GM23338 (cell line): ENCODE data around the gene ARHGAP42. TPM values are rescaled to one million over a fixed set of nuclear protein-coding genes. Genes with fewer than 3 reads are reported as not detected.

Source experiments
- ATAC-seq: fragments of 200-7000 bp; cut with Tn5 transposase; 3 replicates; pipeline ENCODE4 v1.9.1; 2020
- DNase-seq: peaks from one replicate; pipeline ENCODE4 v3.0.0-alpha.2; 2015; ENCODE audit warnings: low spot score
- H2AFZ ChIP-seq: fragments of 200-600 bp; sonication (generic); 2 replicates; pipeline ENCODE4 v1.8.0; 2016; ENCODE audit warnings: antibody characterized with exemption, mild to moderate bottlenecking, moderate library complexity
- H3F3A ChIP-seq: fragments of 200-600 bp; sonication (generic); replicated peaks from 2 replicates; pipeline ENCODE4 v1.8.0; 2017; ENCODE audit warnings: antibody characterized with exemption, mixed run types, low read depth
- H3K27ac ChIP-seq: fragments of 200-600 bp; sonication (generic); 2 replicates; pipeline ENCODE4 v1.6.1; 2016; ENCODE audit warnings: low read depth
- H3K27me3 ChIP-seq: fragments of 200-600 bp; sonication (generic); 2 replicates; pipeline ENCODE4 v1.8.0; 2016; ENCODE audit warnings: mild to moderate bottlenecking, mixed run types, moderate library complexity; ENCODE audit not compliant: insufficient read depth
- H3K36me3 ChIP-seq: fragments of 200-600 bp; sonication (generic); 2 replicates; pipeline ENCODE4 v1.8.0; 2016; ENCODE audit warnings: mild to moderate bottlenecking; ENCODE audit not compliant: insufficient read depth
- H3K4me1 ChIP-seq: fragments of 200-600 bp; sonication (generic); 2 replicates; pipeline ENCODE4 v1.8.0; 2016; ENCODE audit warnings: mild to moderate bottlenecking, moderate library complexity; ENCODE audit not compliant: insufficient read depth
- H3K4me2 ChIP-seq: fragments of 200-600 bp; sonication (generic); 2 replicates; pipeline ENCODE4 v1.7.1; 2017; ENCODE audit warnings: mixed run types
- H3K4me3 ChIP-seq: fragments of 200-600 bp; sonication (generic); 2 replicates; pipeline ENCODE4 v1.6.1; 2016; ENCODE audit warnings: mixed run types
- H3K79me2 ChIP-seq: fragments of 200-600 bp; sonication (generic); replicated peaks from 2 replicates; pipeline ENCODE4 v1.8.0; 2017; ENCODE audit warnings: mild to moderate bottlenecking; ENCODE audit not compliant: insufficient read depth
- H3K9me2 ChIP-seq: fragments of 200-600 bp; sonication (generic); 2 replicates; pipeline ENCODE4 v1.8.0; 2017; ENCODE audit not compliant: insufficient read depth
- H4K20me1 ChIP-seq: fragments of 200-600 bp; sonication (generic); replicated peaks from 2 replicates; pipeline ENCODE4 v1.8.0; 2017; ENCODE audit warnings: mild to moderate bottlenecking; ENCODE audit not compliant: insufficient read depth
- H3K27ac Mint-ChIP-seq: 2 replicates; pipeline ENCODE4 v1.8.0; 2020; ENCODE audit warnings: inconsistent platforms, mild to moderate bottlenecking, moderate library complexity, mixed read lengths
- H3K27me3 Mint-ChIP-seq: 3 replicates; pipeline ENCODE4 v1.8.0; 2022; ENCODE audit warnings: low read depth, mild to moderate bottlenecking, moderate library complexity, mixed read lengths, inconsistent platforms; ENCODE audit not compliant: insufficient read depth, poor library complexity
- H3K36me3 Mint-ChIP-seq: 3 replicates; pipeline ENCODE4 v1.8.0; 2021; ENCODE audit warnings: low read depth, mild to moderate bottlenecking, inconsistent platforms, moderate library complexity, mixed read lengths
- H3K4me1 Mint-ChIP-seq: 3 replicates; pipeline ENCODE4 v1.8.0; 2020; ENCODE audit warnings: mild to moderate bottlenecking, inconsistent platforms, mixed read lengths
- H3K4me3 Mint-ChIP-seq: 3 replicates; pipeline ENCODE4 v1.8.0; 2021; ENCODE audit warnings: moderate library complexity, mild to moderate bottlenecking, inconsistent platforms, mixed read lengths
- H3K9me3 Mint-ChIP-seq: 3 replicates; pipeline ENCODE4 v1.8.0; 2020; ENCODE audit warnings: moderate library complexity, mild to moderate bottlenecking, inconsistent platforms, mixed read lengths
- CREB1 ChIP-seq: fragments of 250-450 bp; sonication (Bioruptor Pico); IDR thresholded peaks from 2 replicates; pipeline ENCODE4 v1.5.0; 2020; ENCODE audit warnings: low read depth, mild to moderate bottlenecking, moderate library complexity
- EZH2 ChIP-seq: fragments of 200-600 bp; sonication (generic); IDR thresholded peaks from one replicate; pipeline ENCODE4 v1.8.0; 2017; ENCODE audit warnings: antibody characterized with exemption, mild to moderate bottlenecking, low read depth; ENCODE audit not compliant: unreplicated experiment
- JUNB ChIP-seq: IDR thresholded peaks from one replicate; pipeline ENCODE4 v1.6.1; 2016; ENCODE audit warnings: antibody characterized with exemption; ENCODE audit not compliant: unreplicated experiment
- POLR2AphosphoS5 ChIP-seq: IDR thresholded peaks from 2 replicates; pipeline ENCODE4 v1.6.1; 2016; ENCODE audit warnings: antibody characterized with exemption, low read depth
- STAT1 ChIP-seq: IDR thresholded peaks from one replicate; pipeline ENCODE4 v1.6.1; 2016; ENCODE audit warnings: antibody characterized with exemption; ENCODE audit not compliant: unreplicated experiment
- ZNF114 ChIP-seq: fragments of 250-450 bp; sonication (Bioruptor Pico); IDR thresholded peaks from 2 replicates; pipeline ENCODE4 v1.5.0; 2020; ENCODE audit warnings: mild to moderate bottlenecking, moderate library complexity
- ZNF331 ChIP-seq: fragments of 250-450 bp; sonication (Bioruptor Pico); IDR thresholded peaks from 2 replicates; pipeline ENCODE4 v1.5.0; 2020; ENCODE audit warnings: low read depth, mild to moderate bottlenecking, moderate library complexity
- polyA plus RNA-seq: library from polyadenylated mRNA; unstranded; fragments of >200 nt; fragmentation: Nextera tagmentation; extraction: Ambion mirVana; gene quantifications from 2 replicates; pipeline ENCODE4 v1.2.1, GENCODE V29; 2016
- total RNA-seq: library from RNA; depleted of rRNA; stranded (reverse); fragments of >200 nt; shearing (Covaris generic); gene quantifications from 2 replicates; pipeline ENCODE4 v1.2.3, GENCODE V29; 2014
- TF ChIP-seq, protein P1 (sequence below), 2 experiments: fragments of 200-600 bp in 1 of 2; sonication (generic) in 1 of 2; conservative IDR thresholded peaks; 2 replicates each; pipeline versions ENCODE4 v1.5.1 to v1.6.1; 2016 to 2017; ENCODE audit warnings: antibody characterized with exemption in 2 of 2, low read depth in 2 of 2, mild to moderate bottlenecking in 2 of 2, moderate library complexity in 1 of 2
- TF ChIP-seq, protein P2 (sequence below): IDR thresholded peaks from 2 replicates; pipeline ENCODE4 v1.6.1; 2016; ENCODE audit warnings: antibody characterized with exemption
- TF ChIP-seq, protein P3 (sequence below): IDR thresholded peaks from one replicate; pipeline ENCODE4 v1.6.1; 2018; ENCODE audit warnings: antibody characterized with exemption; ENCODE audit not compliant: unreplicated experiment

Gene ARHGAP42
- total and polyA plus RNA-seq, 2 experiments from 2014 or later = 23.7 to 35.7 TPM

DNA sequence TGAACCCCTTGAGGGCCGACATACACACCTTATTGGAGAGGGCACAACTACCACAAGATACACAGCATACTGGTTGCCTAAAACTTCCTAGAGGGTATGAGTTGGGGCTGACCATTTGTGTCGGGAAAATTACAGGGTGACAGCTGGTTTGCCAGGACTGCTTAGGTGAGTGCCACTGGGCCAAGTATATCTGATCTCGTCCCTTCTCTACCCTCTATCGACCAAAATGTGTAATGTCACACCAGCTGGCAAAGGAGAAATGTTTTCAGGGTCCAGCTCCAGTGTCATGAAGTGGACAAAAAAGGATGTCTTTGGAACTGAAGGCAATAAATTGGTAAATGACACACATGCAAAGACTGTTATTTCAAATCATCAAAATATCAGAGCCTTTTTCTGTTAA, 316.4 kb downstream of the ARHGAP42 start:
- DNase-seq (peak; percentile 38), ATAC-seq (peak; percentile 68)
- no peaks in the 10 kb centered on the region for H3K27me3 Mint-ChIP-seq
- Histone ChIP-seq H3K27ac (no peak overlapping the region), H4K20me1 (no peaks in the 10 kb centered on the region), H3K9me2 (0 out of 2 replicates have a peak, but pooled peaks cover 3% of the 10 kb centered on the region), H2AFZ (no peak overlapping the region), H3K4me2 (no peak overlapping the region), H3K36me3 (no peaks in the 10 kb centered on the region), H3K79me2 (no peaks in the 10 kb centered on the region), H3K27me3 (no peaks in the 10 kb centered on the region), H3K4me3 (no peak overlapping the region), H3F3A (no peaks in the 10 kb centered on the region), H3K4me1 (no peaks in the 10 kb centered on the region)
- TF ChIP-seq POLR2AphosphoS5 = no peak
- TF ChIP-seq, protein P1, sequence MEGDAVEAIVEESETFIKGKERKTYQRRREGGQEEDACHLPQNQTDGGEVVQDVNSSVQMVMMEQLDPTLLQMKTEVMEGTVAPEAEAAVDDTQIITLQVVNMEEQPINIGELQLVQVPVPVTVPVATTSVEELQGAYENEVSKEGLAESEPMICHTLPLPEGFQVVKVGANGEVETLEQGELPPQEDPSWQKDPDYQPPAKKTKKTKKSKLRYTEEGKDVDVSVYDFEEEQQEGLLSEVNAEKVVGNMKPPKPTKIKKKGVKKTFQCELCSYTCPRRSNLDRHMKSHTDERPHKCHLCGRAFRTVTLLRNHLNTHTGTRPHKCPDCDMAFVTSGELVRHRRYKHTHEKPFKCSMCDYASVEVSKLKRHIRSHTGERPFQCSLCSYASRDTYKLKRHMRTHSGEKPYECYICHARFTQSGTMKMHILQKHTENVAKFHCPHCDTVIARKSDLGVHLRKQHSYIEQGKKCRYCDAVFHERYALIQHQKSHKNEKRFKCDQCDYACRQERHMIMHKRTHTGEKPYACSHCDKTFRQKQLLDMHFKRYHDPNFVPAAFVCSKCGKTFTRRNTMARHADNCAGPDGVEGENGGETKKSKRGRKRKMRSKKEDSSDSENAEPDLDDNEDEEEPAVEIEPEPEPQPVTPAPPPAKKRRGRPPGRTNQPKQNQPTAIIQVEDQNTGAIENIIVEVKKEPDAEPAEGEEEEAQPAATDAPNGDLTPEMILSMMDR (conservative IDR thresholded peaks at IDR 0.05; ENCODE audit: low read depth in 2 of 2) = peak; percentile 35 to 48
- H3K4me3 Mint-ChIP-seq = no peak overlapping the region
- no peaks in the 10 kb centered on the region for H3K36me3 Mint-ChIP-seq
- no peaks in the 10 kb centered on the region for H3K9me3 Mint-ChIP-seq
- H3K27ac Mint-ChIP-seq = no peak overlapping the region
- peaks cover 6% of the 10 kb centered on the region; the same call in 2 of the 3 replicates for H3K4me1 Mint-ChIP-seq

DNA sequence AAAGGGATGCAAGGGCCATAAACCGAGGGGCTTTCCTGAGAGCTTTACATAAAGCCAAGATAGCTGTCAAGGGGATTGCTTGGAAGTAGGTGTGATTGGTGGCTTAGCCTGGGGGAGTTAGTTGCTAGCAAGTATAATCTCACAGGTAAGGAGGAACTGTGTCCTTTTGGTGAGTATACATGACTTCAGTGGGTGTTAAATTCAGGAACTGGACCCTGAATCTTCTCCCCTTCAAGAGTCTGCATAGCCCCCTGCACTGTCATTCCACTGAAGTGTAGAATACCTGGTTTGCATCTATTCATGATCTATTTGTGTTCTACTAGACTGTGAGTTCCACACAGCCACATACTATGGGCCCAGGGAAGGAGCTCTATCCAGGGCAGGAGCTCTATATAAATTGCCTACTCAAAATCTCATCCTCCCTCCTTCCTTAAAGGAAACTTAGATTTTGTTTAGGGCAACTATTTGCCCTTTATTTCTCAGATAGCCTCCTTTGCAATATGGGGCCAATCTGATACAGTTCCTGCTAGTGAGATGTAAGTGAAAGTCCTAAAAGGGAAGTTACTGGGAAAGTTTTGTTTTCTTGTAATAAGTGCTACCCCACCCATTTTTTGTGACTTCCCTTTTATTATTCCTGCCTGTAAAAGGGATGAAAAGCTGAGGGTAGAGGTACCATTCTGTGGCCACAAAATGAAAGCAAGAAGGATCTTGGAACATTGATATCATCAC, 322.0 kb downstream of the ARHGAP42 start:
- H3K27ac Mint-ChIP-seq = no peak overlapping the region
- no peak overlapping the region for H3K4me3 ChIP-seq
- no peaks in the 10 kb centered on the region for H3K9me3 Mint-ChIP-seq
- H3K36me3 ChIP-seq = no peaks in the 10 kb centered on the region
- no peaks in the 10 kb centered on the region for H3K4me1 ChIP-seq
- no peaks in the 10 kb centered on the region for H3K27me3 Mint-ChIP-seq
- H3K4me2 ChIP-seq = no peak overlapping the region
- H3K27ac ChIP-seq = no peak overlapping the region
- no peak overlapping the region for H2AFZ ChIP-seq
- no peaks in the 10 kb centered on the region for H4K20me1 ChIP-seq
- no peak for ATAC-seq
- peaks cover 3% of the 10 kb centered on the region; the same call in 1 of the 3 replicates for H3K4me1 Mint-ChIP-seq
- no peaks in the 10 kb centered on the region for H3F3A ChIP-seq
- H3K9me2 ChIP-seq = 0 out of 2 replicates have a peak, but pooled peaks cover 3% of the 10 kb centered on the region
- no peaks in the 10 kb centered on the region for H3K79me2 ChIP-seq
- H3K36me3 Mint-ChIP-seq = no peaks in the 10 kb centered on the region
- H3K27me3 ChIP-seq = no peaks in the 10 kb centered on the region
- H3K4me3 Mint-ChIP-seq = no peak overlapping the region
- no peak for DNase-seq
- TF ChIP-seq, protein P2, sequence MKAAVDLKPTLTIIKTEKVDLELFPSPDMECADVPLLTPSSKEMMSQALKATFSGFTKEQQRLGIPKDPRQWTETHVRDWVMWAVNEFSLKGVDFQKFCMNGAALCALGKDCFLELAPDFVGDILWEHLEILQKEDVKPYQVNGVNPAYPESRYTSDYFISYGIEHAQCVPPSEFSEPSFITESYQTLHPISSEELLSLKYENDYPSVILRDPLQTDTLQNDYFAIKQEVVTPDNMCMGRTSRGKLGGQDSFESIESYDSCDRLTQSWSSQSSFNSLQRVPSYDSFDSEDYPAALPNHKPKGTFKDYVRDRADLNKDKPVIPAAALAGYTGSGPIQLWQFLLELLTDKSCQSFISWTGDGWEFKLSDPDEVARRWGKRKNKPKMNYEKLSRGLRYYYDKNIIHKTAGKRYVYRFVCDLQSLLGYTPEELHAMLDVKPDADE = no peak
- TF ChIP-seq, protein P1 (conservative IDR thresholded peaks at IDR 0.05; ENCODE audit: low read depth in 2 of 2) = no peak
- no peak for TF ChIP-seq JUNB
- no peak for TF ChIP-seq POLR2AphosphoS5
- no peak for TF ChIP-seq ZNF331
- no peak for TF ChIP-seq STAT1
- no peak for TF ChIP-seq ZNF114 (CRISPR knock-in tag)
- no peak for TF ChIP-seq CREB1
- TF ChIP-seq EZH2 = no peak
- TF ChIP-seq, protein P3, sequence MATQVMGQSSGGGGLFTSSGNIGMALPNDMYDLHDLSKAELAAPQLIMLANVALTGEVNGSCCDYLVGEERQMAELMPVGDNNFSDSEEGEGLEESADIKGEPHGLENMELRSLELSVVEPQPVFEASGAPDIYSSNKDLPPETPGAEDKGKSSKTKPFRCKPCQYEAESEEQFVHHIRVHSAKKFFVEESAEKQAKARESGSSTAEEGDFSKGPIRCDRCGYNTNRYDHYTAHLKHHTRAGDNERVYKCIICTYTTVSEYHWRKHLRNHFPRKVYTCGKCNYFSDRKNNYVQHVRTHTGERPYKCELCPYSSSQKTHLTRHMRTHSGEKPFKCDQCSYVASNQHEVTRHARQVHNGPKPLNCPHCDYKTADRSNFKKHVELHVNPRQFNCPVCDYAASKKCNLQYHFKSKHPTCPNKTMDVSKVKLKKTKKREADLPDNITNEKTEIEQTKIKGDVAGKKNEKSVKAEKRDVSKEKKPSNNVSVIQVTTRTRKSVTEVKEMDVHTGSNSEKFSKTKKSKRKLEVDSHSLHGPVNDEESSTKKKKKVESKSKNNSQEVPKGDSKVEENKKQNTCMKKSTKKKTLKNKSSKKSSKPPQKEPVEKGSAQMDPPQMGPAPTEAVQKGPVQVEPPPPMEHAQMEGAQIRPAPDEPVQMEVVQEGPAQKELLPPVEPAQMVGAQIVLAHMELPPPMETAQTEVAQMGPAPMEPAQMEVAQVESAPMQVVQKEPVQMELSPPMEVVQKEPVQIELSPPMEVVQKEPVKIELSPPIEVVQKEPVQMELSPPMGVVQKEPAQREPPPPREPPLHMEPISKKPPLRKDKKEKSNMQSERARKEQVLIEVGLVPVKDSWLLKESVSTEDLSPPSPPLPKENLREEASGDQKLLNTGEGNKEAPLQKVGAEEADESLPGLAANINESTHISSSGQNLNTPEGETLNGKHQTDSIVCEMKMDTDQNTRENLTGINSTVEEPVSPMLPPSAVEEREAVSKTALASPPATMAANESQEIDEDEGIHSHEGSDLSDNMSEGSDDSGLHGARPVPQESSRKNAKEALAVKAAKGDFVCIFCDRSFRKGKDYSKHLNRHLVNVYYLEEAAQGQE = no peak
